ENCODE measurements around the gene ABCF2.

ABCF2 gene

DNA sequence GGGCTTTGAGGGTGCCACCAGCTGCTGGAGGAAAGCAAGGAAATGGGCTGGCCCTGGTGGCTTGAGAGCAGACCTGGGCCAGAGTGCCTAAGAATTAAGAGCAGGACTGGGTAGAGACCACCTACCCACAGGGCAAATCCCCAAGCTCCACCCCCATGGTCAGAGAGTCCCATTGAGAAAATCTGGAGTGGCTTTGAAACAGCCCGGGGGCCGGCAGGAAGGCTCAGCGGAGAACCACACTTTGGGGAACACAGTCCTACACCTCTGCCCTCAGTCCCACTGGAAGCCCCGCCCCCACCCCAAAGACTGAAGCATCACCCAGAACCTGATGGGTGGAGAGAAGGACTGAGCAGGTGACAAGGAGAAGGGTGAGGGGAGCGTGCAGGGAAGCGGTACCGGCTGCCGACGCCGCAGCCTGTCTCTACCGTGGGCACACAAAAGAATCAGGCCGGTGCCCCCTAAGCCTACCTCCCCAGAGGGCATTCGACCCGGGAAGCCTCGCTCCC lies 17.9 kb upstream of the ABCF2 start:
- DNase-seq: no peak
- intact Hi-C loops (cut with DNase I): loop anchor here (10.0 kb wide), 1 partner anchor 60 kb away; no protein-coding TSS in a partner anchor

DNA sequence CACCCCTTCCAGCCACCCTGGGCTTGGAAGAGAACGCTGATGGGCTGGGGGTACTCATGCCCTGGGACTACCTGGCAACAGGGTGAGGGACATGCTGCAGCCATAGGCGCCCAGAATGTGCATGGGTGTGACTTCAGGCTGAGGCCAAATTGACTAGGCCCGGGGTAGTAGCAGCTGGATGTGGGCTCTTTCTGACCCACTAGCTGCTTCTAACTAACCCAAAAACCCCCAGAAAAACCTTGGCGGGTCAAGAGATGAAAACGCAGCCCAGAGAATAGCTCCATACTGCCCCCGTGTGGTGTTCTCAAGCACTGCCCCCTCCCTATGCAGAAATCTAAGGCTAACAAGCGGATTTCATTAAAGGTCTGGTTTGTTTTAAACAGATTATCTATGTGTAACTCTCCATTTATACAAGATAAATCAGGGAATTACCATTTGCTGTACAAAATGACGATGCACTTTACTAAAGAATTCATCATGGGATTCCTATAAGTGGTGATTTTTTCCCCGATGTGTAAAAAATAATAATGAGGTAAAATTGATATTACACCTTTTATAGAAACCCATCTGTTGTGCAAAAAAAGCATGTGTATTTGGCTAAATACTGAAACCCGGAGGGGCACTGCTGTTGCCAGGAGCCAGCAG lies 17.3 kb upstream of the ABCF2 start:
- intact Hi-C loops (cut with DNase I): loop anchor here (10.0 kb wide), 1 partner anchor 60 kb away; no protein-coding TSS in a partner anchor
- peak in 31 of 42 donors; percentile 47 to 86 (median 70) for DNase-seq

DNA sequence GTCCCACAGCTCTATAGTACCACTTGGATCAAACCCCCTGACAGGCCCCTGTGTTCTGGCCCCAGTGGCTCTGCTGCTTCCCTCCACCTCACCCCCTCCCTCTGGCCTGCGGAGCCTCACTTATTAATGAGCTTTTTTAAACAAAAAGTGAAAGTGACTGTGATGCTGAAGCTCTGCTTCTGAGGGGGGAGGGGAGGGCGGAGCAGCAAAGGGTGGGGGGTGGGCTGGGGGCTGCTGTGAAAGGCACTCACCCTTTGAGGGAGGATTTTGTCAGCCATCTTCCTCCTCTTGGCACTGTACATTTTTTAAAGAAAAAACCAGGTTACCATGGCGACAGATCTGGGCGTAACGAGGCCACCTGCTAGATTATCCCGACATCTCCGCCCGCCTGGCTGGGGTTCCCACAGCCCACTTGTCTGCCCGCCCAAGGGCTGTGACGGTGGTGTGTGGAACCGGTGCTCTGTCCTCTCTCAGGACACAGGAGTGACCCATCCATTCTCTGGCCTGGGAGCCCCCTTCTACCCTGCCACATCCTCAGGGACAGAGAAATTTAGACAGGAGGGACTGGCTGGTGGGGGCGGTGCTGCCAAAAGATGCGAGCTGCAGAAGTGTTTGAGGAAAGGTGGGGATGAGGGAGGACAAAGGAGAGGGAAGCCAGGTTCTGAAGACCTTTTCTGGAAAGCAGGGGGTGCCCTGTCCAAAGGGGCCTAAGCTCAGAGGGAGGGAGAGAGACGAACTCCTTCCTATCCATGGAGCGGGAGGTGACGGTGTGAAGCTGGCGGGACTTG lies 16.6 kb upstream of the ABCF2 start:
- intact Hi-C loops (cut with DNase I): loop anchor here (10.0 kb wide), 1 partner anchor 61 kb away; no protein-coding TSS in a partner anchor
- peak in 25 of 42 donors; percentile 32 to 83 (median 55) for DNase-seq

DNA sequence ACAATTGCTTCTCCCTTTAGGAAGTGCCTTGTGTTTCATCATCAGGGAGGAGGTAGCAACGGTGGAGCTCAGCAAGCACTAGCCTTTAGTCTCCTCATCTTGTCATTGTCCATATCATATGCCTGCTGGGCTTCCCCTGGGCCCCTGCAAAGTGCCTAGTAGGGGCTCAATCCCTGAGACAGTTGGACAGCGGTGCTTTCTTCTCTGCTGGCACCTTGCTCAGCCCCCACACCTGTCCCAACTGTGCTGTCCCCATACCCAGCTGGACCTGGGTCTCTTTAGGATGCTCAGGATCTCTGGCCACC lies 16.0 kb upstream of the ABCF2 start:
- intact Hi-C loops (cut with DNase I): loop anchor here (10.0 kb wide), 1 partner anchor 62 kb away; no protein-coding TSS in a partner anchor
- DNase-seq: peak in 1 of 42 donors; percentile 22

DNA sequence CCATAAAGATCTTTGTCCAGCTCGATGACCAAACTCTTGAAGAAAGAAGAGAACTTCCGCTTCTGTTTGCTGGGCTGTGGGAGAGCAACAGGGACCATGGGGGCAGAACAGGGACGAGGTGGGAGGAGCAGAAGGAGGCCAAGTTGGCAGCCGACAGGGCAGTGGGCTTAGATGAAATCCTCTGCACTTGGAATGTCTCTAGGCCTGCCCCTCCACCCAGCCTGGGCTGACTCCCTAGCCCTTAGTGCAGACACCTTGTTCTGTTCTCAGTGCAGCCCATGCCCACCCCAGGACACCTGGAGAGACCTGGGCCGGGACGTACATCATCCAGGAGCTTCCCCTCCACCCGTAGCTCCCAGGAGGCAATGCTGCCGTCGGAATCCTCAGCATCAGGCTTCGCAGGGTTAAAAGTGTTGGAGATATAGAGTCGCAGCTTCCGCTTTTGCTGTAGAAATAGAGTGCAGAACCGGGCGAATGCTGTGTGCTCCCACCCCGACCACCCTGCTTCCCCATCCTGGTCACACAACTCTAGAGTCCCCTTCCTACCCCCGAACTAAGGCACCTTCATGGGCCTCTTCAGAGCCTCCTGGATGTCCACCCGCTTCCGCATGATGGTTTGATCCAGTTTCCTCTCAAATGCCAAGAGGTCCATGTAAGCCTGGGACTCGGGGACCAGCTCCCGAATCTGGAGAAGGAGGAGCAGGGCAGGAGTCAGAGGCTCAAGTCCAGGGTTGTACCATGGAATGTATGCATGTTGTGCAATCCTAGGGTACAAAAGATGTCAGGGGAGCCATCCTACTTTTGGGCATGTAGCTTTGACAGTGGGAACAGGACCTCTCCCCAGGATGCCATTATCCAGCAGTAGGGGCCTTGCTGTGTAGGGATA lies 15.4 kb upstream of the ABCF2 start:
- intact Hi-C loops (cut with DNase I): loop anchor here (10.0 kb wide), 1 partner anchor 62 kb away; no protein-coding TSS in a partner anchor
- peak in 3 of 42 donors; percentile 18 to 39 (median 36) for DNase-seq

DNA sequence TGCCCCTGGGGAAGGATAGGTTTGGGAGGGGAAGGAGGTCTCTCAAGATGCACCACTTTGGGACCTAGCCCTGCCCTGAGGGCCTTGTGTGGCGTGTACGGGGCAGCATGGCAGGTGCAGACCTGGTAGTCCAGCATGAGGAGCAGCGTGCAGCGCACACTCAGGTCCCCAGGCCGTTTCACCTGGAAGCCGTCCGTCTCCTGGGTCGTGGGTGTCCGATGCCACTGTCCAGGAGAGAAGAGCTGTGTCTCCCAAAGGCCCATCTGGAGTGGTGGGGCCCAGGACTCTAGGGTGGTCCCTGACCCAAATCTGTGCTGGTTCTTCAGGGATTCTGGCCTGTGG lies 14.7 kb upstream of the ABCF2 start:
- intact Hi-C loops (cut with DNase I): loop anchor here (10.0 kb wide), 1 partner anchor 63 kb away; no protein-coding TSS in a partner anchor
- DNase-seq: no peak

DNA sequence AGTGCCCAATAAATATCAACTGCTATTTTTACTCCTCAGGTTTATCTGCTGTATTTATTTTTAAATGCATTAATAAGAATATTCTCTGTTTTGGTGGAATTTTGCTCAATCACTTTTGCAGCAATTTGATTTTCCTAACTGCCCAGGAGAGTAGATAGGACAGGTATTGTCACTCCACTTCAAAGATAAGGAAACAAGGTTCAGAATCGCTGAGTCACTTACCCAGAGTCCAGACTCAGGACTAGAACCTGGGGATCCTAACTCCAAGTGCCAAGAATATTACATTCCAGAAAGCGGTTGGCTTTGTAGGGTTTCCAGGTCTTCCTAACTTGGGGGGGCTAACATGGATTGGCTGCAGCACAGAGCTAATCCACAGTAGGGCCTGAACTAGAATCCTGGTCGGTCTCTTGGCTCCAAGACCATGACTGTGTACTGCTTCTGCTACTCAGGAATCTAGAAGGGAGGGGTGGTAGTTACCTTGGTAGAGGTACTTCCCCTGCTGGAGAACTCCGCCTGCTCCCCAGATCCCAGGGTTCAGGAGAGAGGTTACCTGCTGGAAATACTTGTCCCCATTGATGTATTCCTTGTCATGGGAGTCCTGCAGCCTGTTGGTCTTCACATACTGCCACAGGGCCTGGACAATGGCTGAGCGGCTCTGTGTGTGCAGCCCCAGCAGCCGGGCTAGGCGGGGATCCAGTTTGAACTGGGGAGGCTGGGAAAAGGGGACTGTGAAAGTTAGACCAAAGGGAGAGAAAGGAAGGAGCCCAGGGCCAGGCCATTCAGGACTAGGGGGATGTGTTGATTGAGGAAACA lies 14.1 kb upstream of the ABCF2 start:
- DNase-seq: peak in 1 of 42 donors; percentile 14
- intact Hi-C loops (cut with DNase I): loop anchor here (10.0 kb wide), 1 partner anchor 64 kb away; no protein-coding TSS in a partner anchor

DNA sequence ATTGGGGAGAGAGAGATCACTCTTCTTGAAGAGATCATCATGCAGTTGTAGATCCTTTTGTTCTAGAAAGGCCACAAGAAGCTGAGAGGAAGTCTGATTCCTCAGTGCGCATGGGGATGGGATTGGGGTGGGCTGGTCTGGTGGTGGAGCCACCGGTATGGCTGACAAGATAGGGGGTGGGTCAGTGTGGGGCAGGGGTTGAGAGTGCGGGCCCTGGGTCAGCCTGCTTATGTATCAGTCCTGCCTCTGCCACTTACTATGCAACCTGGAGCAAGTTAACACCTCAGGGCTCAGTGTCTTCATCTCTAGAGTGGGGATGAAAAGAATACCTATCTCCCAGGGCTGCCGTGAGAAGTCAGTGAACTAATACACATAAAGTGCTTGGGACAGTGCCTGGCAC lies 13.5 kb upstream of the ABCF2 start:
- peak in 1 of 42 donors; percentile 28 for DNase-seq
- intact Hi-C loops (cut with DNase I): loop anchor here (10.0 kb wide), 1 partner anchor 64 kb away; no protein-coding TSS in a partner anchor

DNA sequence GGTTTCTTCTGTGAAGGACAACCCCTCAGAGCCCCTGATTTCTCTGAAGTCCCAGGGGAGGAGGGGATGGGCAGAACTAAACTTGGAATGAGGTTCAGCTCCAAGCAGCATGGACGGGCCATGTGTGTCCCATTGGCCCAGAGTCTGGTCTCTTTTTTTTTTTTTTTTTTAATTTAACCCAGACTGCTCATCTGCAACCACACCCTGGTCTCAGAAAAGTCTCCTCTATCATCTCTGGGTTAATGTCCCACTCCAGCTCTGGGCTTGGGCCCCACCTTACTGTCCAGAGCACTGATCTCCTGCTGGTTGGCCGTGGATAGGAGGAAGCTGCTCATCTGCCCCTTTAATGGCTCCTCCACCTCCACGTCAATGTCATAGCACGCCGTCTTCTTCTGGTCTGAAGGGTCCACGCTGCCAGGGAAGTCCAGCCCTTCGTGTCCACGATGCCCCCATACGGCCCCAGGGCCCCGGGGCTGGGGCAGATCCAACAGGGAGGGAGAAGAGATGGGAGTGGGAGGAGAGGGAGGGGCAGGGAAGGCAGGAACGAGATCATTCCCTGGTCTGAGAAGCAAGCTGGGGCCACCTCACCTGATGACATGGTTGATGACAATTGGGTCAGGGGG lies 12.9 kb upstream of the ABCF2 start:
- DNase-seq: peak in 1 of 42 donors; percentile 14
- intact Hi-C loops (cut with DNase I): loop anchor here (10.0 kb wide), 1 partner anchor 65 kb away; no protein-coding TSS in a partner anchor

DNA sequence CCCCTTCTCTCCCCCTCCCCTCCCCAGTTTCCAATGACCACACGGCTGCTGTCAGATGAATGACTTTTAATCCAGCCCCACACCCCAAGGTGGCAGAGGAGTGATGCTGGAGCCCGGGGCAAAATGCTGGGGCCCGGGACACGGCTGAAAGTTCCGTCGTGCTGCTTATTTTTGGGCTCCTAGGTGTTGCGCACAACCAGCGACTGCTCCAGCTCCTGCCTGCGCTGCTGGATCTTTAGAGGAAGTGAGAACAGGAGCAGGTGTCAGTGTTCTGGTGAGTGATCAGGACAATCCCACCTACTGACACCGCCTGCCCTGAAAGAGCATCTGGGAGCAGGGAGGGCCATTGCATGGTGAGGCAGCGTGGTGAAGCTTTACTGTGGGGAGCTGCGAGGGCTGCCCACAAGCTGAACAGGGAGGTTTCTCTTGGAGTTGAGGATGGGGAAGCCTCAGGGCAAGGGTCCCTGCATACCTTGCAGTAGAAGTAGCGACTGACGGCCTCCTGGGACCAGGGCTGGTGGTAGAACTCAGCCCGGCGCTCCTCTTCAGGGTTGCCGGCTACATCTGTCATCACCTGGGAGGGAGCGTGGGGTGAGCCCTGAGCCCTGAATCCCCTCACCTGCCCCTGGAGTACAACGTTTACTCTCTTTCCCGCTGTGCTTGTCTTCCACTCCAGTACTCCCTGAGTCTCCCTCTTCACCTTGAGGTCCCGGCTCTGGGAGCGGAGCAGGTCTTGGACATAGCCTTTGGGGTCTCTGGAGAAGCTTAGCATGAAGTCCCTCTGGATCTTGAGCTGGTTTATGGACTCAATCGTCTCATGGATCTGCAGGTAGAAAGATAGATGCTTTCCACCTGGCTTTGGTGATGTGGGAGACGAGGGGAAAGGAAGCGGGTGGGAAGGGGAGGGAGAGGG lies 12.2 kb upstream of the ABCF2 start:
- intact Hi-C loops (cut with DNase I): no loop called here
- DNase-seq: peak in 2 of 42 donors; percentile 3 to 25

DNA sequence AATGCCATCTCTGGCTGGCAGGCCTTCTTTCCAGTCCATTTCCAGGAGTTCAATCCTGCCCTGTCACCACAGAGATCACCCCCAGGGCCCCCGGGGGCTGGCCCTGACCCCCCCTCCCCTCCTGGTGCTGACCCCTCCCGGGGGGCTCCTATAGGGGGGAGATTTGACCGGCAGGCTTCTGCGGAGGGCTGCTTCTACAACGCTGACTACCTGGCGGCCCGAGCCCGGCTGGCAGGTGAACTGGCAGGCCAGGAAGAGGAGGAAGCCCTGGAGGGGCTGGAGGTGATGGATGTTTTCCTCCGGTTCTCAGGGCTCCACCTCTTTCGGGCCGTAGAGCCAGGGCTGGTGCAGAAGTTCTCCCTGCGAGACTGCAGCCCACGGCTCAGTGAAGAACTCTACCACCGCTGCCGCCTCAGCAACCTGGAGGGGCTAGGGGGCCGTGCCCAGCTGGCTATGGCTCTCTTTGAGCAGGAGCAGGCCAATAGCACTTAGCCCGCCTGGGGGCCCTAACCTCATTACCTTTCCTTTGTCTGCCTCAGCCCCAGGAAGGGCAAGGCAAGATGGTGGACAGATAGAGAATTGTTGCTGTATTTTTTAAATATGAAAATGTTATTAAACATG lies 11.3 kb upstream of the ABCF2 start:
- peak in 1 of 42 donors; percentile 18 for DNase-seq
- intact Hi-C loops (cut with DNase I): no loop called here

DNA sequence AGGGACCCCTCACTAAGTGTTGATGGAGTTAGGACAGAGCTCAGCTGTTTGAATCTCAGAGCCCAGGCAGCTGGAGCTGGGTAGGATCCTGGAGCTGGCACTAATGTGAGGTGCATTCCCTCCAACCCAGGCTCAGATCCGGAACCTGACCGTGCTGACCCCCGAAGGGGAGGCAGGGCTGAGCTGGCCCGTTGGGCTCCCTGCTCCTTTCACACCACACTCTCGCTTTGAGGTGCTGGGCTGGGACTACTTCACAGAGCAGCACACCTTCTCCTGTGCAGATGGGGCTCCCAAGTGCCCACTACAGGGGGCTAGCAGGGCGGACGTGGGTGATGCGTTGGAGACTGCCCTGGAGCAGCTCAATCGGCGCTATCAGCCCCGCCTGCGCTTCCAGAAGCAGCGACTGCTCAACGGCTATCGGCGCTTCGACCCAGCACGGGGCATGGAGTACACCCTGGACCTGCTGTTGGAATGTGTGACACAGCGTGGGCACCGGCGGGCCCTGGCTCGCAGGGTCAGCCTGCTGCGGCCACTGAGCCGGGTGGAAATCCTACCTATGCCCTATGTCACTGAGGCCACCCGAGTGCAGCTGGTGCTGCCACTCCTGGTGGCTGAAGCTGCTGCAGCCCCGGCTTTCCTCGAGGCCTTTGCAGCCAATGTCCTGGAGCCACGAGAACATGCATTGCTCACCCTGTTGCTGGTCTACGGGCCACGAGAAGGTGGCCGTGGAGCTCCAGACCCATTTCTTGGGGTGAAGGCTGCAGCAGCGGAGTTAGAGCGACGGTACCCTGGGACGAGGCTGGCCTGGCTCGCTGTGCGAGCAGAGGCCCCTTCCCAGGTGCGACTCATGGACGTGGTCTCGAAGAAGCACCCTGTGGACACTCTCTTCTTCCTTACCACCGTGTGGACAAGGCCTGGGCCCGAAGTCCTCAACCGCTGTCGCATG lies 10.5 kb upstream of the ABCF2 start:
- intact Hi-C loops (cut with DNase I): no loop called here
- DNase-seq: peak in 2 of 42 donors; percentile 30

DNA sequence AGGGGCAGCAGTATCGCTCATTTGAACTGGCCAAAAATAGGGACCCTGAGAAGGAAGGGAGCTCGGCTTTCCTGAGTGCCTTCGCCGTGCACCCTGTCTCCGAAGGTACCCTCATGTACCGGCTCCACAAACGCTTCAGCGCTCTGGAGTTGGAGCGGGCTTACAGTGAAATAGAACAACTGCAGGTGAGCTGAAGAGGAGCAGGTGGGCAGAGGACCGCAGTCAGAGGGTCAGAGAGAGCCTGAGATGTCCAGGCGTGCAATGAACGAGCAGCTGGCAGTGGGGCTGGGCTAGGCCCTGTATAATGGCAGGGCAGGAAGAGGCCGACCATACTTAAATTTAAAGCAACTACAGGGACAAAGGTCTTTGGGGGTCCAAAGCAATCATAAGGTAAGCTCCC lies 9.4 kb upstream of the ABCF2 start:
- intact Hi-C loops (cut with DNase I): no loop called here

DNA sequence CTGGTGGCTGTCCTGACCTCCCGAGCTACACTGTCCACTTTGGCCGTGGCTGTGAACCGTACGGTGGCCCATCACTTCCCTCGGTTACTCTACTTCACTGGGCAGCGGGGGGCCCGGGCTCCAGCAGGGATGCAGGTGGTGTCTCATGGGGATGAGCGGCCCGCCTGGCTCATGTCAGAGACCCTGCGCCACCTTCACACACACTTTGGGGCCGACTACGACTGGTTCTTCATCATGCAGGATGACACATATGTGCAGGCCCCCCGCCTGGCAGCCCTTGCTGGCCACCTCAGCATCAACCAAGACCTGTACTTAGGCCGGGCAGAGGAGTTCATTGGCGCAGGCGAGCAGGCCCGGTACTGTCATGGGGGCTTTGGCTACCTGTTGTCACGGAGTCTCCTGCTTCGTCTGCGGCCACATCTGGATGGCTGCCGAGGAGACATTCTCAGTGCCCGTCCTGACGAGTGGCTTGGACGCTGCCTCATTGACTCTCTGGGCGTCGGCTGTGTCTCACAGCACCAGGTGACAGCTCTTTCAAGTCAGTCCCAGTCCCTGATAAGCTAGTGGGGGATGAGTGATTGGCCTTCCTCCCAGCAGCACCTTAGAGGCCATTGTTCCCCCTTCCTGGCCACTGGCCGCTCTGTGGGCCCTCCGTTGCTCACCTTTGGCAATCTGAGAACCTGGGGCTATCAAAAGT lies 8.2 kb upstream of the ABCF2 start:
- intact Hi-C loops (cut with DNase I): no loop called here

More for the DNA sequence above, 9.4 kb upstream of the ABCF2 start:
- peak in 1 of 42 donors; percentile 34 for DNase-seq

More for the DNA sequence above, 8.2 kb upstream of the ABCF2 start:
- DNase-seq: peak in 1 of 42 donors; percentile 37
